Epithelial cell of proximal tubule (primary cell): Measurements from ENCODE around the gene TACC3. TPM values are rescaled to one million over a fixed set of nuclear protein-coding genes. Genes with fewer than 3 reads are reported as not detected.

ENCODE experiments used
- DNase-seq: peaks from one replicate; pipeline ENCODE4 v3.0.0-alpha.2; 2011; ENCODE audit warnings: low read depth
- H3K4me3 ChIP-seq: 2 replicates; pipeline ENCODE4 v1.5.1; 2011; ENCODE audit warnings: low read depth, mild to moderate bottlenecking, low read length
- total RNA-seq: library from RNA; depleted of rRNA; stranded (reverse); fragments of >200 nt; gene quantifications from 2 replicates; pipeline ENCODE4 v1.2.3, GENCODE V29; 2015
- TF ChIP-seq, protein P1 (sequence below): conservative IDR thresholded peaks from 2 replicates; pipeline ENCODE4 v1.5.1; 2012; ENCODE audit warnings: low read depth, mild to moderate bottlenecking, low read length

TACC3 gene
- total RNA-seq, 1 donor from 2014 or later = 94.4 TPM

DNA sequence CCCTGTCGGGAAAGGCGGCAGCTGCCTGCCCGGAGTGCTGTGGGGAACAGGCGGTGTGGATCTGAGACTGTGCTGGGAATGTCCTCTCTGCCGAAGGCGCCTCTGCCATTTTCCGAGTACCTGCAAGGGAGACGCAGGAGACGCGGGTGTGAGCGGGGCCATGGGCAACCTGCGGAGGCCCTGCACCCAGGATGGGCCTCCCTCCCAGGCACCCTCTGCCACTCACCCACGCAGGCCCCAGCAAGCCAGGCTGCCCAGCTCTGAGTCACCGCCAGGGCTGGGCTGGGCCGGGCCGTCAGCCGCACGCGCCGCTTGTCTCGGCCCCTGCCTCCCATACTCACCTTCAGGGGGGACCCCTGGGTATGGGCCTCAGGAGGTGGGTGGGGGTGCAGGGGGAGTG, 68.2 kb downstream of the TACC3 start:
- DNase-seq = no peak
- TF ChIP-seq, protein P1, sequence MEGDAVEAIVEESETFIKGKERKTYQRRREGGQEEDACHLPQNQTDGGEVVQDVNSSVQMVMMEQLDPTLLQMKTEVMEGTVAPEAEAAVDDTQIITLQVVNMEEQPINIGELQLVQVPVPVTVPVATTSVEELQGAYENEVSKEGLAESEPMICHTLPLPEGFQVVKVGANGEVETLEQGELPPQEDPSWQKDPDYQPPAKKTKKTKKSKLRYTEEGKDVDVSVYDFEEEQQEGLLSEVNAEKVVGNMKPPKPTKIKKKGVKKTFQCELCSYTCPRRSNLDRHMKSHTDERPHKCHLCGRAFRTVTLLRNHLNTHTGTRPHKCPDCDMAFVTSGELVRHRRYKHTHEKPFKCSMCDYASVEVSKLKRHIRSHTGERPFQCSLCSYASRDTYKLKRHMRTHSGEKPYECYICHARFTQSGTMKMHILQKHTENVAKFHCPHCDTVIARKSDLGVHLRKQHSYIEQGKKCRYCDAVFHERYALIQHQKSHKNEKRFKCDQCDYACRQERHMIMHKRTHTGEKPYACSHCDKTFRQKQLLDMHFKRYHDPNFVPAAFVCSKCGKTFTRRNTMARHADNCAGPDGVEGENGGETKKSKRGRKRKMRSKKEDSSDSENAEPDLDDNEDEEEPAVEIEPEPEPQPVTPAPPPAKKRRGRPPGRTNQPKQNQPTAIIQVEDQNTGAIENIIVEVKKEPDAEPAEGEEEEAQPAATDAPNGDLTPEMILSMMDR = no peak
- no peak overlapping the region for H3K4me3 ChIP-seq

DNA sequence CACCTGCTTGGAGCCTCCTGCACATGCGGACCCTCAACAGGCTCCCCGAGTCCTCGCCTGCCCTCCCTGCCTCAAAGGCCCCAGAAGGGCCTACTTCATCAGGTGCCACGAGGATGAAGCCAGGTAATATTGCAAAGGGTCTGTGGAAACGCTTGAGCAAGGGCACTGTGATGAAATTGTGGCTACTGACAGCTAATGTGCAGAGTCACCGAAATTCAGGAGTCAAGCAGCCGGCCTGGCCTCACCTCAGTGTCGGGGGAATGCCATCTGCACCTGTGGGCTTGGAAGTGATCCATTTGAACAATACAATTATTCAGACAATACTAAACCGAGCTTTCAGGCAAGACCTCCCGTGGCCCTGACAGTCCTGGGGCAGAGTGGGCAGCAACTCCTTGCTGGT, 68.7 kb downstream of the TACC3 start:
- TF ChIP-seq, protein P1 = no peak
- H3K4me3 ChIP-seq = no peak overlapping the region
- no peak for DNase-seq

DNA sequence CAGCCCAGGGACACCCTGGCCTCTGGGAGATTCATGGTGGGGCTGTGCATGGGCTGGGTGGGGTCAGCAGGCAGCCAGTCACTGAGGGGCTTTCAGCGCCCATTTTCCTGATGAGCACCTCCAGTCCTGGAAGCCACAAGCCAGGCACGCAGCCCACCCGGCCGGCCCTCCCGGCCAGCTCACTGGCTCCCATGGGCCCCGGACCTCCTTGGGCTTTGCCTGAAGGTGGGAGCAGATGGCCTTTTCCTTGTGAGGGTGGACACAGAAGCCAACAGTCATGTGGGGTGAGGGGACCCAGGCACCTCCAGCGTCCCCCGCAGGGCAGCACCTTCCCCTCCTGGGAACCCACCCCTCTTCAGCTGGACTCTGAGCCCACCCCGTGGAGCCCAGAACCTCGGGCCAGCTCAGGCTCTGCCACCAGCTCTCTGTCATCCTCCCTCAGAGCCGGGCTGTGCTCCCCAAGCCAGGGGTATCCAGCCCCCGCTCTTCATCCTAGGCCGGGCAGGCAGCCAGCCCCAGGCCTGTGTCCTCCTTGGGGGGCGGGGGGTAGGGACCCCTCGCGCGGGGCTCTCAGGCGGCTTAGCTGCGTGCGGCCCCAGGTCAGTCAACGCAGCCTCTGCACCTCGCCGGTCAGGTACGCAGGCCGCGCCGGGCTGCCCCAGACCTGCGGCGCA, 71.0 kb downstream of the TACC3 start:
- no peak overlapping the region for H3K4me3 ChIP-seq
- TF ChIP-seq, protein P1 = no peak
- no peak for DNase-seq

DNA sequence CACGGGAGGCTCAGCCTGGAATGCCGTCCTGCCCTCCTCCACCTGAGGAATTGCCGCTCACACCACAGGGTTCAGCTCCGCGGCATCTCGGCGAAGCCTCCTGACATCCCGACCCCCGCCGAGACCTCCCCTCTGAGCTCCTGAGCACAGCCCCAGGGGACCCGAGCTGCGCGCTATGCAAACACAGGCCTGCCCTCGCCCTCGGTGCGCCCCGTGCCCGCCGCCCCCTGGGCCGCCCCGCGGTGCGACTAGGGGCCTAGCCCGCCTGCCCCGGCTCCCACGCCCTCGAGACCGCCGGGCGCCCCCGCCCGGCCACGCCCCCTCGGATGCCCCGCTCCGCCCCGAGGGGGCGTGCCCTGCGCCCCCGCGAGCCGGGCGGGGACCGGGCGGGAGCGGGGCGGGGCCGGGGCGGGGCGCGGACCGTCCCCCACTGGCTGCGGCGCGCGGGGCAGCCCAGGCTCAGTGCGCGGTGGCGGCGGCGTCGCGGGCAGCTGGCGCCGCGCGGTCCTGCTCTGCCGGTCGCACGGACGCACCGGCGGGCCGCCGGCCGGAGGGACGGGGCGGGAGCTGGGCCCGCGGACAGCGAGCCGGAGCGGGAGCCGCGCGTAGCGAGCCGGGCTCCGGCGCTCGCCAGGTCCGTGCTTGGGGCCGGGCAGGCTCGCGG, 71.6 kb downstream of the TACC3 start, which contains the start of gene FGFR3:
TSS of gene FGFR3 (plus strand) at position 462 of the 664 bp plus-strand sequence. CDS start 642 bp downstream, outside the sequence.
- DNase-seq = no peak
- H3K4me3 ChIP-seq = peak within 1 kb of the TSS; percentile 49
- TF ChIP-seq, protein P1 = no peak

DNA sequence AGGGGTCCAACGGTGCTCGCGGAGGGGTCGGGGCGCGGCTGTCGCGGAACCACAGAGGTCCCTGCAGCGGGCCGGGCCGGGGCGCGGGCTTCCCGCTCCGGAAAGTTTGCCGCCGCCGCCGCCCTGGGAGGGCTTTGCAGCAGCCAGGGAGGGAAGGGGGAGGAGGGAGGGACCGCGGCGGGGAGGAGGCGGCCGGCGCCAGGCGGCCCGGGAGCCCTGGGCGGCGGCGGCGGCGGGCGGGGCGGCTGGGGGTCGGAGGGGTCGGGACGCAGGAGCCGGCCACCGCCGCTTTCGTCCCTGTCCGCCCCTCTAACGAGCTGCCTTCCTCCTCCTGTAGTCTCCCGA, 72.1 kb downstream of the TACC3 start:
- TF ChIP-seq, protein P1 = no peak
- no peak for DNase-seq

DNA sequence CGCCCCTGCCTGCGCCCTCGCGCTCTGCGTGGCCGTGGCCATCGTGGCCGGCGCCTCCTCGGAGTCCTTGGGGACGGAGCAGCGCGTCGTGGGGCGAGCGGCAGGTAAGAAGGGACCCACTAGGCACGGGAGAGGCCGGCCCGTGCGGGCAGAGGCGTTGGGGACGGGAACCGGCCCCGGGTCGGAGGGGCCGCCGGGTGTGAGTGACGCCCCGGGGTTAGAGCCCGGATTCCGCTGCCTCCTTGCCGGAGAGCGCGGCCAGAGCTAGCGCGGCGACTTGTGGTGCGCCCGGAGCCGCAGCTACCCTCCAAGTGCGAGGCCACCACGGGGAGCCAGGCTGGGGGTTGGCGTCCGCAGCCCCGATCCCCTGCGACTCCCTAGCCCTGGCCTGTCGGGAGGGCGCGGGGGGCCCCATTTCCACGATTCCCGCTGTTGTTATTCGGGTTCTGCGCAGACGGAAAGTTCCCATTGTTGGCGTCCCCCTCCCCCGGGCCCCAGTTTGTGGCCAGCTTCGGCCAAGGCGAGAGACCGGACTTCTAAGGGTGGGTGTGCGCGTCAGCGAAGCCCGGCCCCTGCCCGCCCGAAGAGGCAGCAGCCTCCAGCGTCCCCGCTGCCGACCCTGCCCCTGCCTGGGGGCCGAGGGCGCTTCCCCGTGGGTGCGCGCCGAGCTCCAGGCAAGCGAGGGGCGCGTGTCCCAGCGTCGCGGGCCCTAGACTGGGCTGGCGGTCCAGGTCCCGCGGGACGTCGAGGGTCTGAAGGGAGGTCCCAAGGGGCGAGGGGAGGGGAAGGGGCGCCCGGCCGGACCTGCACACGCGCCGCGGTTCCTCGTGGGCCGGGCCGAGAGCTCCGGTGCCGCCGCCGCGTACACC, 72.9 kb downstream of the TACC3 start:
- peak overlapping the region; percentile 49 for H3K4me3 ChIP-seq
- TF ChIP-seq, protein P1 = no peak
- DNase-seq = no peak

More for the DNA sequence above, 72.1 kb downstream of the TACC3 start:
- peak overlapping the region; percentile 42 for H3K4me3 ChIP-seq

Other genes with a start within 250 kb of the TACC3 start
- 2.1 and 2.5 TPM in 2 replicates for gene FAM53A, start 37.2 kb upstream of the TACC3 start, total RNA-seq
- gene SLBP, start 9.2 kb upstream of the TACC3 start, total RNA-seq = 114 and 157 TPM in 2 replicates
- gene TMEM129, start 198 bp upstream of the TACC3 start, total RNA-seq = 27.8 and 50.9 TPM in 2 replicates
- 1.0 and 8.1 TPM in 2 replicates for gene FGFR3, start 71.8 kb downstream of the TACC3 start, total RNA-seq
- gene LETM1, start 134.6 kb downstream of the TACC3 start, total RNA-seq = 42.6 and 65.4 TPM in 2 replicates
- gene NSD2, start 149.9 kb downstream of the TACC3 start, total RNA-seq = 85.6 and 119 TPM in 2 replicates